NB4 (cell line): ENCODE data around the gene MAP1LC3B.

Experiments used
- POLR2A ChIP-seq: IDR thresholded peaks from 2 replicates; pipeline ENCODE4 v1.6.1; 2011; ENCODE audit warnings: mild to moderate bottlenecking; ENCODE audit not compliant: insufficient read length; ENCODE audit errors: extremely low read depth
- TF ChIP-seq, protein P1 (sequence below): IDR thresholded peaks from one replicate; pipeline ENCODE4 v1.5.1; 2012; ENCODE audit warnings: low read depth, low read length

DNA sequence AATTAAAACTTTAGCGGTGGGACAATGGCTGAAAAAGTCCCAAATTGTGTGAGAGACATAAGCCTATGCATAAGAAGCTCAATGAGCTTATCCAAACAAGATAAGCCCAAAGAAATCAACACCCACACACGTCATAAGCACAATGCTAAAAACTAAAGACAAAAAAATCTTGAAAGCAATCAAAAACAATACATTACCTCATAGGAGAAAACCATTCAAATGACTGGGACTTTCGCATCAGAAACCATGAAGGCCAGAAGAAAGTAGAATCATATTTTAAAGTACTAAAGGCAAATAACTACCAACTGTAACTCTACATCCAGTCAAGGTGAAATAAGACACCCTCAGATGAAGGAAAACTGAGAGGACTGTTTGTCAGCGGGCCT lies 50.4 kb downstream of the MAP1LC3B start:
- TF ChIP-seq, protein P1, sequence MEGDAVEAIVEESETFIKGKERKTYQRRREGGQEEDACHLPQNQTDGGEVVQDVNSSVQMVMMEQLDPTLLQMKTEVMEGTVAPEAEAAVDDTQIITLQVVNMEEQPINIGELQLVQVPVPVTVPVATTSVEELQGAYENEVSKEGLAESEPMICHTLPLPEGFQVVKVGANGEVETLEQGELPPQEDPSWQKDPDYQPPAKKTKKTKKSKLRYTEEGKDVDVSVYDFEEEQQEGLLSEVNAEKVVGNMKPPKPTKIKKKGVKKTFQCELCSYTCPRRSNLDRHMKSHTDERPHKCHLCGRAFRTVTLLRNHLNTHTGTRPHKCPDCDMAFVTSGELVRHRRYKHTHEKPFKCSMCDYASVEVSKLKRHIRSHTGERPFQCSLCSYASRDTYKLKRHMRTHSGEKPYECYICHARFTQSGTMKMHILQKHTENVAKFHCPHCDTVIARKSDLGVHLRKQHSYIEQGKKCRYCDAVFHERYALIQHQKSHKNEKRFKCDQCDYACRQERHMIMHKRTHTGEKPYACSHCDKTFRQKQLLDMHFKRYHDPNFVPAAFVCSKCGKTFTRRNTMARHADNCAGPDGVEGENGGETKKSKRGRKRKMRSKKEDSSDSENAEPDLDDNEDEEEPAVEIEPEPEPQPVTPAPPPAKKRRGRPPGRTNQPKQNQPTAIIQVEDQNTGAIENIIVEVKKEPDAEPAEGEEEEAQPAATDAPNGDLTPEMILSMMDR: no peak
- TF ChIP-seq POLR2A: no peak
